NB4 (cell line): ENCODE data around the gene CLECL1.

Experiments
- POLR2A ChIP-seq: IDR thresholded peaks from 2 replicates; pipeline ENCODE4 v1.6.1; 2011; ENCODE audit warnings: mild to moderate bottlenecking; ENCODE audit not compliant: insufficient read length; ENCODE audit errors: extremely low read depth
- TF ChIP-seq, protein P1 (sequence below): IDR thresholded peaks from one replicate; pipeline ENCODE4 v1.5.1; 2012; ENCODE audit warnings: low read depth, low read length
- TF ChIP-seq, protein P2 (sequence below): IDR thresholded peaks from 2 replicates; pipeline ENCODE4 v1.6.1; 2011; ENCODE audit warnings: low read depth, low read length

DNA sequence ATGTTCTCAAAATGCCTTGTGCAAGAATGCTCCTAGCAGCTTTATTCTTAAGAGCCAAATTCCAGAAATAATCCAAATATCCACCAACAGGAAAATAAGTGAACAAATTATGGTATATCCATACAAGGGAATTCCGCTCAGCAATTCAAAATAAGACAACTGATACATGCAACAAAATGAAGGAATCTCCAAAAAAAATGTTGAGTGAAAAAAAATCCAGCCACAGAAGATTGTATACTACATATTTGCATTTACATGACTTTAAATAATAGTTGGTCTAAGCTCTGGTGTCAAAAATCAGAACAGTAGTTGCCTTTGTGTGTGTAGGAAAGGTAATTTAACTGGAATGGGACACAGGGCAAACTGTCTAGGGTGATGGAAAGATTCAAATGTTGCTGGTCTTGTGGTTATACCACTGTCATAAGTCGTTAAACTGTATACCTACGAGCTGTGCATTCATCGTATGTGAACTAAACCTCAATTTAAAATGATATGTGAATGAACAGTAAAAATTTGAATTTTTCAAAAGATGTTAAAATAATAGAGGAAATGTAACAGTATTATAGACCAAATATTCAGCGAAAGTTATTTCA lies 24.6 kb upstream of the CLECL1 start:
- TF ChIP-seq, protein P1, sequence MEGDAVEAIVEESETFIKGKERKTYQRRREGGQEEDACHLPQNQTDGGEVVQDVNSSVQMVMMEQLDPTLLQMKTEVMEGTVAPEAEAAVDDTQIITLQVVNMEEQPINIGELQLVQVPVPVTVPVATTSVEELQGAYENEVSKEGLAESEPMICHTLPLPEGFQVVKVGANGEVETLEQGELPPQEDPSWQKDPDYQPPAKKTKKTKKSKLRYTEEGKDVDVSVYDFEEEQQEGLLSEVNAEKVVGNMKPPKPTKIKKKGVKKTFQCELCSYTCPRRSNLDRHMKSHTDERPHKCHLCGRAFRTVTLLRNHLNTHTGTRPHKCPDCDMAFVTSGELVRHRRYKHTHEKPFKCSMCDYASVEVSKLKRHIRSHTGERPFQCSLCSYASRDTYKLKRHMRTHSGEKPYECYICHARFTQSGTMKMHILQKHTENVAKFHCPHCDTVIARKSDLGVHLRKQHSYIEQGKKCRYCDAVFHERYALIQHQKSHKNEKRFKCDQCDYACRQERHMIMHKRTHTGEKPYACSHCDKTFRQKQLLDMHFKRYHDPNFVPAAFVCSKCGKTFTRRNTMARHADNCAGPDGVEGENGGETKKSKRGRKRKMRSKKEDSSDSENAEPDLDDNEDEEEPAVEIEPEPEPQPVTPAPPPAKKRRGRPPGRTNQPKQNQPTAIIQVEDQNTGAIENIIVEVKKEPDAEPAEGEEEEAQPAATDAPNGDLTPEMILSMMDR = no peak
- TF ChIP-seq, protein P2, sequence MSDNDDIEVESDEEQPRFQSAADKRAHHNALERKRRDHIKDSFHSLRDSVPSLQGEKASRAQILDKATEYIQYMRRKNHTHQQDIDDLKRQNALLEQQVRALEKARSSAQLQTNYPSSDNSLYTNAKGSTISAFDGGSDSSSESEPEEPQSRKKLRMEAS = no peak
- TF ChIP-seq POLR2A = no peak
